Measurements from ENCODE around the gene NUP85. TPM values are rescaled to one million over a fixed set of nuclear protein-coding genes. Genes with fewer than 3 reads are reported as not detected.

The NUP85 gene
- total and polyA plus RNA-seq, 2 experiments from 2014 or later = 59.4 to 114 TPM

DNA sequence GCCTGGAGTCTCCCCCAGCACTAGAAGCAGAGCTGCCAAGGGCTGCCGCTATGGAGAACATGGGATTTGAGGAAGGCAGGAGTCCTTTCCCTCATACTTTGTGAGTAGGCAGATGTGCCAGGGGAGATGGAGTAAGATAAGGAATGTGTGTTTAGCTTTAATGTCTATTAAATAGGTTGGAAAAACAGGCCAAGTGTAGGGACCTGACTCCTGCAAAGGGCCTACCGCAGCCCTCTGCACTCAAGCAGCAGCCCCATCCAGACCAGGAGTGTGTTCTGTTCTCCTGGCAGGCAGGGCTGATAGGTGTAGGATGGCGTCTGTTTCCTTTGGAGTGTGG, 67.3 kb downstream of the NUP85 start:
- peak overlapping the region; percentile 70 for H3K4me3 Mint-ChIP-seq
- H3F3A ChIP-seq (replicated peaks; ENCODE audit: low read depth) = peaks cover 25% of the 10 kb centered on the region
- H4K20me1 ChIP-seq (replicated peaks; ENCODE audit: insufficient read depth) = no peaks in the 10 kb centered on the region
- ATAC-seq (no peak), DNase-seq (ENCODE audit: low spot score) (no peak)
- H3K4me2 ChIP-seq = no peak overlapping the region
- H3K9me3 Mint-ChIP-seq = no peaks in the 10 kb centered on the region
- H3K4me1 Mint-ChIP-seq = peaks cover 16% of the 10 kb centered on the region
- TF ChIP-seq, protein P1, sequence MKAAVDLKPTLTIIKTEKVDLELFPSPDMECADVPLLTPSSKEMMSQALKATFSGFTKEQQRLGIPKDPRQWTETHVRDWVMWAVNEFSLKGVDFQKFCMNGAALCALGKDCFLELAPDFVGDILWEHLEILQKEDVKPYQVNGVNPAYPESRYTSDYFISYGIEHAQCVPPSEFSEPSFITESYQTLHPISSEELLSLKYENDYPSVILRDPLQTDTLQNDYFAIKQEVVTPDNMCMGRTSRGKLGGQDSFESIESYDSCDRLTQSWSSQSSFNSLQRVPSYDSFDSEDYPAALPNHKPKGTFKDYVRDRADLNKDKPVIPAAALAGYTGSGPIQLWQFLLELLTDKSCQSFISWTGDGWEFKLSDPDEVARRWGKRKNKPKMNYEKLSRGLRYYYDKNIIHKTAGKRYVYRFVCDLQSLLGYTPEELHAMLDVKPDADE (IDR thresholded peaks at IDR 0.05) = no peak
- TF ChIP-seq EZH2 (IDR thresholded peaks at IDR 0.05; ENCODE audit: low read depth, unreplicated experiment) = no peak
- TF ChIP-seq ZNF331 (CRISPR knock-in tag; IDR thresholded peaks at IDR 0.05; ENCODE audit: low read depth) = no peak
- no peak for TF ChIP-seq STAT1 (IDR thresholded peaks at IDR 0.05; ENCODE audit: unreplicated experiment)
- no peak for TF ChIP-seq ZNF462 (CRISPR knock-in tag; IDR thresholded peaks at IDR 0.05)
- no peak for TF ChIP-seq EZH2phosphoT487 (IDR thresholded peaks at IDR 0.05; ENCODE audit: unreplicated experiment)
- TF ChIP-seq, protein P2, sequence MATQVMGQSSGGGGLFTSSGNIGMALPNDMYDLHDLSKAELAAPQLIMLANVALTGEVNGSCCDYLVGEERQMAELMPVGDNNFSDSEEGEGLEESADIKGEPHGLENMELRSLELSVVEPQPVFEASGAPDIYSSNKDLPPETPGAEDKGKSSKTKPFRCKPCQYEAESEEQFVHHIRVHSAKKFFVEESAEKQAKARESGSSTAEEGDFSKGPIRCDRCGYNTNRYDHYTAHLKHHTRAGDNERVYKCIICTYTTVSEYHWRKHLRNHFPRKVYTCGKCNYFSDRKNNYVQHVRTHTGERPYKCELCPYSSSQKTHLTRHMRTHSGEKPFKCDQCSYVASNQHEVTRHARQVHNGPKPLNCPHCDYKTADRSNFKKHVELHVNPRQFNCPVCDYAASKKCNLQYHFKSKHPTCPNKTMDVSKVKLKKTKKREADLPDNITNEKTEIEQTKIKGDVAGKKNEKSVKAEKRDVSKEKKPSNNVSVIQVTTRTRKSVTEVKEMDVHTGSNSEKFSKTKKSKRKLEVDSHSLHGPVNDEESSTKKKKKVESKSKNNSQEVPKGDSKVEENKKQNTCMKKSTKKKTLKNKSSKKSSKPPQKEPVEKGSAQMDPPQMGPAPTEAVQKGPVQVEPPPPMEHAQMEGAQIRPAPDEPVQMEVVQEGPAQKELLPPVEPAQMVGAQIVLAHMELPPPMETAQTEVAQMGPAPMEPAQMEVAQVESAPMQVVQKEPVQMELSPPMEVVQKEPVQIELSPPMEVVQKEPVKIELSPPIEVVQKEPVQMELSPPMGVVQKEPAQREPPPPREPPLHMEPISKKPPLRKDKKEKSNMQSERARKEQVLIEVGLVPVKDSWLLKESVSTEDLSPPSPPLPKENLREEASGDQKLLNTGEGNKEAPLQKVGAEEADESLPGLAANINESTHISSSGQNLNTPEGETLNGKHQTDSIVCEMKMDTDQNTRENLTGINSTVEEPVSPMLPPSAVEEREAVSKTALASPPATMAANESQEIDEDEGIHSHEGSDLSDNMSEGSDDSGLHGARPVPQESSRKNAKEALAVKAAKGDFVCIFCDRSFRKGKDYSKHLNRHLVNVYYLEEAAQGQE (IDR thresholded peaks at IDR 0.05; ENCODE audit: unreplicated experiment) = no peak
- TF ChIP-seq JUNB (IDR thresholded peaks at IDR 0.05; ENCODE audit: unreplicated experiment) = no peak
- TF ChIP-seq ZNF114 (CRISPR knock-in tag; IDR thresholded peaks at IDR 0.05) = no peak
- no peak for TF ChIP-seq CREB1 (CRISPR knock-in tag; IDR thresholded peaks at IDR 0.05; ENCODE audit: low read depth)
- TF ChIP-seq CTCF (conservative IDR thresholded peaks at IDR 0.05; ENCODE audit: low read depth in 2 of 2) = no peak
- TF ChIP-seq NANOG (IDR thresholded peaks at IDR 0.05; ENCODE audit: borderline replicate concordance) = no peak
- no peak for TF ChIP-seq POLR2AphosphoS5 (IDR thresholded peaks at IDR 0.05; ENCODE audit: low read depth)
- H3K36me3 Mint-ChIP-seq (ENCODE audit: low read depth) = peaks cover 13% of the 10 kb centered on the region
- H3K27me3 Mint-ChIP-seq (ENCODE audit: insufficient read depth, low read depth, poor library complexity) = peaks cover 17% of the 10 kb centered on the region
- no peaks in the 10 kb centered on the region for H3K36me3 ChIP-seq (ENCODE audit: insufficient read depth)
- peaks cover 9% of the 10 kb centered on the region for H3K4me1 ChIP-seq (ENCODE audit: insufficient read depth)
- no peaks in the 10 kb centered on the region for H3K79me2 ChIP-seq (replicated peaks; ENCODE audit: insufficient read depth)
- H3K4me3 ChIP-seq = no peak overlapping the region
- H2AFZ ChIP-seq = no peak overlapping the region
- no peaks in the 10 kb centered on the region for H3K27me3 ChIP-seq (ENCODE audit: insufficient read depth)
- no peak overlapping the region for H3K27ac Mint-ChIP-seq
- no peaks in the 10 kb centered on the region for H3K9me2 ChIP-seq (ENCODE audit: insufficient read depth)
- no peak overlapping the region for H3K27ac ChIP-seq (ENCODE audit: low read depth)

All from GM23338 (cell line).